BE2C (cell line): ENCODE data around the gene RTP2.

Experiments
- DNase-seq: peaks from one replicate; pipeline ENCODE4 v3.0.0-alpha.2; 2020
- H3K27me3 ChIP-seq: fragments of 250-450 bp; sonication (Bioruptor Pico); 2 replicates; pipeline ENCODE4 v1.5.1; 2020; ENCODE audit warnings: mild to moderate bottlenecking
- H3K36me3 ChIP-seq: fragments of 250-450 bp; sonication (Bioruptor Pico); 2 replicates; pipeline ENCODE4 v1.5.1; 2020; ENCODE audit warnings: mild to moderate bottlenecking
- H3K4me1 ChIP-seq: fragments of 250-450 bp; sonication (Bioruptor Pico); 2 replicates; pipeline ENCODE4 v1.5.1; 2020
- H3K4me3 ChIP-seq: 2 replicates; pipeline ENCODE4 v1.5.1; 2011; ENCODE audit warnings: low read depth, low read length
- H3K9me3 ChIP-seq: fragments of 250-450 bp; sonication (Bioruptor Pico); 2 replicates; pipeline ENCODE4 v1.5.1; 2020
- TF ChIP-seq, protein P1 (sequence below): IDR thresholded peaks from 2 replicates; pipeline ENCODE4 v1.5.1; 2012; ENCODE audit warnings: mild to moderate bottlenecking, low read depth, low read length

Gene RTP2

DNA sequence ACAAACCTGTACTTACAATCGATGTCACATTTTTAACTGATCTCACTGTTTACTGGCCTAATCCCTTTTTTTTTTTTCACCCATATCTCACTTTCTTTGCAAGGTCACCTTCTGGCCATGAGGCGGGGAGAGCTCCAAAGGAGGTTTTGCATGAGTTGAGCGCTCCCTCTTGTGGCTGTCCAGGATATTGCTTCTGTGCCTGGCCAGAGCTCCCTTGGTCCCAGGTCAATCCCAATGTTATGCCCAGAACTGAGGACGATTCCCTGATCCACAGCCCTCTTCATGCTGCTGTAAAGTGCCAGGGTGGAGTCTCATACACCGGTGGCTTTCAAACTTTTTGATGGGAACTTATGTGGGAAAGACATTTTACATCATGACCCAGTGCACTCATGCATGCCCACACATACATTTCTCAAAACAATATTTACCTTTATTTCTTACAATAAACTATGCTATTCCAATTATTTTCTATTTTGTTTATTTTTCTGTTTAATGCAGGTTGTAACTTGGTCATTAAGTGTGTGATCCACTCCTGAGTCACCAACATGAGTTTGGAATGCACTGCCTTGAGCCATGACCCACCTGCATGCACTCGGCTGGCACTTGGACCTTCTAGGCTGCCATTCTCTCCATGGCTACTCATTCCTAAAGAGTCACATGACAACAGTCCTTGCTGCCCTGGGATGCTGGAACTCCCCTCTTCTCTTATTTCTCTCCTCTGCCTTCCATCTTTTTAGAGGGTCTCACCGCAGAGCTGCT is 22.5 kb downstream of the RTP2 start:
- TF ChIP-seq, protein P1, sequence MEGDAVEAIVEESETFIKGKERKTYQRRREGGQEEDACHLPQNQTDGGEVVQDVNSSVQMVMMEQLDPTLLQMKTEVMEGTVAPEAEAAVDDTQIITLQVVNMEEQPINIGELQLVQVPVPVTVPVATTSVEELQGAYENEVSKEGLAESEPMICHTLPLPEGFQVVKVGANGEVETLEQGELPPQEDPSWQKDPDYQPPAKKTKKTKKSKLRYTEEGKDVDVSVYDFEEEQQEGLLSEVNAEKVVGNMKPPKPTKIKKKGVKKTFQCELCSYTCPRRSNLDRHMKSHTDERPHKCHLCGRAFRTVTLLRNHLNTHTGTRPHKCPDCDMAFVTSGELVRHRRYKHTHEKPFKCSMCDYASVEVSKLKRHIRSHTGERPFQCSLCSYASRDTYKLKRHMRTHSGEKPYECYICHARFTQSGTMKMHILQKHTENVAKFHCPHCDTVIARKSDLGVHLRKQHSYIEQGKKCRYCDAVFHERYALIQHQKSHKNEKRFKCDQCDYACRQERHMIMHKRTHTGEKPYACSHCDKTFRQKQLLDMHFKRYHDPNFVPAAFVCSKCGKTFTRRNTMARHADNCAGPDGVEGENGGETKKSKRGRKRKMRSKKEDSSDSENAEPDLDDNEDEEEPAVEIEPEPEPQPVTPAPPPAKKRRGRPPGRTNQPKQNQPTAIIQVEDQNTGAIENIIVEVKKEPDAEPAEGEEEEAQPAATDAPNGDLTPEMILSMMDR: peak; percentile 93
- peak; percentile 81 for DNase-seq
- Histone ChIP-seq H3K9me3 (no peaks in the 10 kb centered on the region; the same call in 1 of the 2 replicates), H3K4me1 (no peaks in the 10 kb centered on the region), H3K27me3 (peaks cover 17% of the 10 kb centered on the region), H3K4me3 (no peak overlapping the region), H3K36me3 (no peaks in the 10 kb centered on the region)

DNA sequence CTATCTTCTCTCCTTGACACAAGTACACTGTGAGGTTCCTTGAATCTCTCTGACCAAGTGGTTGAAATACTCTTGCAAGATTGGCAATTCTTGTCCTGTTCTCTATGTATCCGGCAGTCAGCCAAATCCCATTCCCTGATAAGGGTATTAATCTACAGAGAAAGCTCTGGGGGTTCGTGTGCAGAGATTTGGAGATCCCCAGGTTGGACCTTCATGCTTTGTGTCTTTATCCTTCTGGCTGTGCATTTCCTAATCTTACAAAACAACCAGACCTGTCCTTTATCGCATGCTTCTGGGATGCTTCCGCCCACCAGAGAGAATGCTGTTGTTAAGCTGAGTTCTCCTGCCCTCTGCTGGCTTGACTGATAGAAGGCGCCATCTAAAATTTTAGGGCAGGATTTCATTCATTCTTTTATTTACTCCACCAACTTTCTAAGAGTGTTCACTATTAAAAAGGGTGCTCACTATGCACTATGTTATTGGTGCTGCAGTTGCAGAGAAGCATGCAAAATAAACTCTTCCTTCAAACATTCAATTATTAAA is 23.6 kb downstream of the RTP2 start:
- peaks cover 17% of the 10 kb centered on the region for H3K27me3 ChIP-seq
- no peaks in the 10 kb centered on the region; the same call in 1 of the 2 replicates for H3K9me3 ChIP-seq
- no peaks in the 10 kb centered on the region for H3K4me1 ChIP-seq
- peak; percentile 71 for DNase-seq
- TF ChIP-seq, protein P1: peak; percentile 88
- no peak overlapping the region for H3K4me3 ChIP-seq
- H3K36me3 ChIP-seq: no peaks in the 10 kb centered on the region

DNA sequence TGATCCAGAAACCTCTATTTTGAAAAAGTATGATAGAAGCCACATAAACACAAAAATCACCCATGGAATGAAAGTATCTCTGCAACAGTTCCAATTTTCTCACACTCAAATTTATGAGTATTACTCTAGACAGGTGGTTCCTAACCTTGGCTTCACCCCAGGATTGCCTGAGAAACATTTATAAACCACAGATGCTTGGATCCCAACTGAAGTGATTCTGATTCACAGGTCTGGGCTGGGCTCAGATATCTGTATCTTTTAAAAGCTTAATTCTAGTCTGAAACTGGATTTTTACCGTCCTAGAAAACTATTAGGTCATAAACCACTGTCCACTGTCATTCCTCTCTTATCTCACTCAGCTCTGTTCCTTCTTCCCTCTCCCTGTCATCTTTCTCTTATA is 24.8 kb downstream of the RTP2 start:
- TF ChIP-seq, protein P1: no peak
- Histone ChIP-seq H3K9me3 (no peaks in the 10 kb centered on the region; the same call in 1 of the 2 replicates), H3K4me1 (no peaks in the 10 kb centered on the region), H3K27me3 (peaks cover 24% of the 10 kb centered on the region), H3K36me3 (no peaks in the 10 kb centered on the region), H3K4me3 (no peak overlapping the region)
- DNase-seq: no peak

DNA sequence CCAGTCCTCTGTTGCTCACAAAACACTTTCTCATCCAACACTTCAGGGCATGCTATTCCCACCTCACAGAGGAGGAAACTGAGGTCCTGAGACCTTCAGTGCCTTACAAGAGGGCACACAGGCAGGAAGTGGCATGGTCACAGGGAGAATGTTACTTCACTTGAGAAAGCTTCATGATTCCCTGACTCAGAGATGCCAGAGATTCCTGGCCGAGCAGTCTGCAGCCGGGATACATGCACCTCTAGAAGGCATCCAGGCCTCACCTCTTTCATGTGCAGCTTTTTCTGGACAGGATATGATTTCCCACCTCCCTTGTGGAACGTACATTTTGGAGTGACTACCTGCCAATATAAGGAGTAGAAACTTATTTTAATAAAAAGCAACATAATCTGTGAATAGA is 29.3 kb downstream of the RTP2 start:
- TF ChIP-seq, protein P1: no peak
- peaks cover 64% of the 10 kb centered on the region for H3K27me3 ChIP-seq
- DNase-seq: no peak
- H3K4me3 ChIP-seq: no peak overlapping the region
- H3K36me3 ChIP-seq: no peaks in the 10 kb centered on the region
- no peaks in the 10 kb centered on the region; the same call in 1 of the 2 replicates for H3K9me3 ChIP-seq
- H3K4me1 ChIP-seq: no peaks in the 10 kb centered on the region

DNA sequence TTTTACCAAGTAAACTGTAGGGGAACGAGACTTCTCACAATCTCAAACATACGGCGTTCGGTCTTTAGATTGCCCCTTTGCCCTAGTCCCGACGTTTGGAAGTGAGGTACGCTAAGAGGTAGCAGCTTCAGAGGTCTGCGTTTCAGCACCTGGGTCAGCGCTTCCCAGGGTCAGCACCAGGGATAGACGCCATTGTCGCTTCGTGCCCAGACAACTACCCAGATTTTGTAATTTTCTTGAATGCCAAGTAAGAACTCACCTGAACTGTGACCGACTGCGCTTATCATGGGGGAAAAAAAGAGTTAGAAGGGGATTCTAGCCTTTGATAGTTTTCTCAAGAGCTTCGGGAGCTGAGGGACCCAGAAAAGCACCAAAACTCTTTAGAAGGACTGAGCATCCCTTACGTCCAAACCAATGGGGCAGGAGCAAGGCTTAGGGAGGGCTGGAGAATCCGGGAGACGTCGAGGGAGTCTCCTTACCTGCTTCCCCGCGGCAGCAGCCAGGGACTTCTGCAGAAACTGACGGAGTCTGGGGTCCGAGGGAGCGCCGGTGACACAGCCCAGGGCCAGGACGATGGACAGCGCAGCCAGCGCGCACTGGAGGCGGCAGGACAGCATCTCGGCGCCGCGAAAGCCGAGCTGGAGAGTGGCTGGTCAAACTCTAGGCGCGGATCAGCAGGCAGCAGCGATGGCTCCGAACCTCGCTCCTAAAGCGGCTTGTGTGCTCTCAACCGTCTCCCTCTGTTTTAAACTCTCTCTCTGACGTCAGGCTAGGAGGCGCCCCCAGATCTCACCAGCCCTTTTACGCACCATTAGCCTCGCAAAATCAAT is 32.5 kb downstream of the RTP2 start, which contains the start of gene SST:
Gene SST (minus strand): TSS at position 720 of the 830 bp plus-strand sequence. CDS start 103 bp downstream, at position 617.
- peak; percentile 15 for DNase-seq
- TF ChIP-seq, protein P1: no peak
- Histone ChIP-seq H3K36me3 (no peaks in the 10 kb centered on the region), H3K9me3 (no peaks in the 10 kb centered on the region), H3K4me1 (no peaks in the 10 kb centered on the region), H3K27me3 (peaks cover 76% of the 10 kb centered on the region), H3K4me3 (no peak within 1 kb of the TSS)
